ENCODE results near the gene CORO7. TPM values are rescaled to one million over a fixed set of nuclear protein-coding genes. Genes with fewer than 3 reads are reported as not detected.
A peak's percentile ranks its signal among the peaks of the same experiment; 100 is the strongest.

The CORO7 gene
- total RNA-seq, 1 donor from 2014 or later: 25.7 TPM

- Mint-ChIP-seq H3K9me3 (ENCODE audit: low read depth) (no peaks in the 10 kb centered on the region), H3K27ac (peak overlapping the region; percentile 94), H3K4me3 (ENCODE audit: low read depth) (peak overlapping the region; percentile 72), H3K4me1 (ENCODE audit: low read depth) (peaks cover 10% of the 10 kb centered on the region), H3K36me3 (ENCODE audit: insufficient read depth) (no peaks in the 10 kb centered on the region), H3K27me3 (no peaks in the 10 kb centered on the region)
- no peak for DNase-seq (ENCODE audit: low spot score, unreplicated experiment)
- no peak for TF ChIP-seq CTCF (IDR thresholded peaks at IDR 0.05; ENCODE audit: unreplicated experiment)
These were observed 101.7 kb downstream of the CORO7 start for GRCh38 chr16:4314532-4315185.

GRCh38 chr16:4313563-4314531 lies 102.5 kb downstream of the CORO7 start:
- H3K9me3 Mint-ChIP-seq (ENCODE audit: low read depth): no peaks in the 10 kb centered on the region
- TF ChIP-seq CTCF (IDR thresholded peaks at IDR 0.05; ENCODE audit: unreplicated experiment): peak; percentile 86
- H3K36me3 Mint-ChIP-seq (ENCODE audit: insufficient read depth): no peaks in the 10 kb centered on the region
- peak overlapping the region; percentile 90 for H3K27ac Mint-ChIP-seq
- peak; percentile 77 for DNase-seq (ENCODE audit: low spot score, unreplicated experiment)
- H3K4me1 Mint-ChIP-seq (ENCODE audit: low read depth): peaks cover 10% of the 10 kb centered on the region
- H3K4me3 Mint-ChIP-seq (ENCODE audit: low read depth): peak overlapping the region; percentile 72
- no peaks in the 10 kb centered on the region for H3K27me3 Mint-ChIP-seq

- Mint-ChIP-seq H3K4me3 (ENCODE audit: low read depth) (no peak overlapping the region), H3K27me3 (no peaks in the 10 kb centered on the region), H3K9me3 (ENCODE audit: low read depth) (no peaks in the 10 kb centered on the region), H3K36me3 (ENCODE audit: insufficient read depth) (peaks cover 1% of the 10 kb centered on the region), H3K27ac (no peak overlapping the region), H3K4me1 (ENCODE audit: low read depth) (peaks cover 10% of the 10 kb centered on the region)
- peak; percentile 70 for DNase-seq (ENCODE audit: low spot score, unreplicated experiment)
- TF ChIP-seq CTCF (IDR thresholded peaks at IDR 0.05; ENCODE audit: unreplicated experiment): peak; percentile 74
These were observed 106.5 kb downstream of the CORO7 start for GRCh38 chr16:4309833-4310266.

- peak overlapping the region; percentile 26 for H3K4me3 Mint-ChIP-seq (ENCODE audit: low read depth)
These were observed 107.1 kb downstream of the CORO7 start for GRCh38 chr16:4309102-4309832.

More at GRCh38 chr16:4309102-4309832, 107.1 kb downstream of the CORO7 start:
- no peak for DNase-seq (ENCODE audit: low spot score, unreplicated experiment)
- Mint-ChIP-seq H3K9me3 (ENCODE audit: low read depth) (no peaks in the 10 kb centered on the region), H3K4me1 (ENCODE audit: low read depth) (peaks cover 10% of the 10 kb centered on the region), H3K36me3 (ENCODE audit: insufficient read depth) (peaks cover 1% of the 10 kb centered on the region), H3K27ac (peak overlapping the region; percentile 33), H3K27me3 (no peaks in the 10 kb centered on the region)
- TF ChIP-seq CTCF (IDR thresholded peaks at IDR 0.05; ENCODE audit: unreplicated experiment): no peak

Data from progenitor cell of endocrine pancreas (in vitro differentiated cells).